K562 (cell line): ENCODE results near the gene HMGA1. TPM values are rescaled to one million over a fixed set of nuclear protein-coding genes. Genes with fewer than 3 reads are reported as not detected.

Source experiments
- ETV6 ChIP-seq, 3 experiments: fragments of 150-350 bp in 1 of 3; sonication (generic) in 1 of 3; formaldehyde crosslinking in 1 of 3; IDR thresholded peaks; 2 replicates each; pipeline versions ENCODE4 v1.6.1 to v1.8.0; 2014 to 2022; ENCODE audit warnings: borderline replicate concordance in 2 of 3, low read depth in 2 of 3, antibody characterized with exemption in 1 of 3, low read length in 1 of 3, mild to moderate bottlenecking in 1 of 3, missing genetic modification reagents in 1 of 3
- KHSRP ChIP-seq: fragments of 450-650 bp; IDR thresholded peaks from 2 replicates; pipeline ENCODE4 v1.6.1; 2017
- LEF1 ChIP-seq: fragments of 450-650 bp; IDR thresholded peaks from 2 replicates; pipeline ENCODE4 v1.6.1; 2016; ENCODE audit warnings: mild to moderate bottlenecking
- MXD1 ChIP-seq: fragments of 250-450 bp; sonication (Bioruptor Pico); IDR thresholded peaks from 2 replicates; pipeline ENCODE4 v1.8.0; 2021; ENCODE audit warnings: borderline replicate concordance, mild to moderate bottlenecking, moderate library complexity; ENCODE audit not compliant: poor library complexity, severe bottlenecking
- NFE2 ChIP-seq: IDR thresholded peaks from 2 replicates; pipeline ENCODE4 v1.6.1; 2014; ENCODE audit warnings: antibody characterized with exemption, low read depth
- SLC30A9 ChIP-seq: fragments of 250-450 bp; sonication (Bioruptor Pico); IDR thresholded peaks from 2 replicates; pipeline ENCODE4 v1.8.0; 2022; ENCODE audit warnings: mild to moderate bottlenecking, moderate library complexity
- SMAD4 ChIP-seq: fragments of 250-450 bp; sonication (Bioruptor Pico); conservative IDR thresholded peaks from 2 replicates; pipeline ENCODE4 v1.8.0; 2021; ENCODE audit warnings: inconsistent platforms, mild to moderate bottlenecking, moderate library complexity
- TSHZ1 ChIP-seq: fragments of 250-450 bp; sonication (Bioruptor Pico); IDR thresholded peaks from 2 replicates; pipeline ENCODE4 v1.4.0; 2020; ENCODE audit warnings: mild to moderate bottlenecking, moderate library complexity
- ZBTB1 ChIP-seq: sonication (generic); formaldehyde crosslinking; IDR thresholded peaks from 2 replicates; pipeline ENCODE4 v1.8.1; 2023; ENCODE audit warnings: missing genetic modification reagents, low read depth, mild to moderate bottlenecking, borderline replicate concordance
- ZC3H8 ChIP-seq: fragments of 450-650 bp; IDR thresholded peaks from 2 replicates; pipeline ENCODE4 v1.6.1; 2017
- ZNF395 ChIP-seq: fragments of 200-800 bp; sonication (Bioruptor generic); IDR thresholded peaks from 2 replicates; pipeline ENCODE4 v1.6.1; 2017; ENCODE audit warnings: missing genetic modification characterization, missing compliant biosample characterization
- ZNF57 ChIP-seq: fragments of 450-650 bp; formaldehyde crosslinking; IDR thresholded peaks from 2 replicates; pipeline ENCODE4 v1.4.0; 2020; ENCODE audit warnings: mild to moderate bottlenecking, moderate library complexity
- polyA plus RNA-seq, 8 experiments: library from polyadenylated mRNA; depleted of rRNA in 4 of 8; stranded (reverse) in 5 of 8; unstranded in 3 of 8; fragments of >200 nt; fragmentation: Nextera tagmentation in 2 of 8; fragmentation: Illumina TruSeq in 1 of 8; extraction: Ambion mirVana in 2 of 8; extraction: Trizol in 1 of 8; gene quantifications; 2 replicates each; pipeline versions ENCODE4 v1.2.1 to v1.2.3, GENCODE V29; 2011 to 2014; ENCODE audit warnings: inconsistent platforms in 1 of 8, missing spikeins in 1 of 8
- total RNA-seq, 7 experiments: library from RNA; depleted of rRNA in 6 of 7; stranded (reverse); fragments of >200 nt in 6 of 7; fragmentation: Illumina TruSeq in 2 of 7; extraction: Trizol in 2 of 7; gene quantifications; 2 replicates each; pipeline versions ENCODE4 v1.2.1 to v1.2.3, GENCODE V29; 2011 to 2021; ENCODE audit warnings: low replicate concordance in 1 of 7
- TF ChIP-seq, protein P1 (sequence below): fragments of 250-450 bp; sonication (Bioruptor Pico); IDR thresholded peaks from 2 replicates; pipeline ENCODE4 v1.4.0; 2020
- TF ChIP-seq, protein P2 (sequence below), 2 experiments: IDR thresholded peaks; 2 replicates each; pipeline ENCODE4 v1.6.1; 2012; ENCODE audit warnings: improper control_type of control experiment in 2 of 2, low read depth in 2 of 2, low read length in 2 of 2, borderline replicate concordance in 1 of 2

Gene HMGA1
- total and polyA plus RNA-seq, 9 of the 15 experiments (the other 6 are each of a cell fraction or from before 2014, with no cell fraction given), result 27.8 to 1,947 (median 594) TPM

GRCh38 chr6:34248727-34249468 is 12.2 kb downstream of the HMGA1 start, which contains the start of gene SMIM29 (continued):
- no peak for TF ChIP-seq SLC30A9 (CRISPR knock-in tag)
- TF ChIP-seq, protein P1, sequence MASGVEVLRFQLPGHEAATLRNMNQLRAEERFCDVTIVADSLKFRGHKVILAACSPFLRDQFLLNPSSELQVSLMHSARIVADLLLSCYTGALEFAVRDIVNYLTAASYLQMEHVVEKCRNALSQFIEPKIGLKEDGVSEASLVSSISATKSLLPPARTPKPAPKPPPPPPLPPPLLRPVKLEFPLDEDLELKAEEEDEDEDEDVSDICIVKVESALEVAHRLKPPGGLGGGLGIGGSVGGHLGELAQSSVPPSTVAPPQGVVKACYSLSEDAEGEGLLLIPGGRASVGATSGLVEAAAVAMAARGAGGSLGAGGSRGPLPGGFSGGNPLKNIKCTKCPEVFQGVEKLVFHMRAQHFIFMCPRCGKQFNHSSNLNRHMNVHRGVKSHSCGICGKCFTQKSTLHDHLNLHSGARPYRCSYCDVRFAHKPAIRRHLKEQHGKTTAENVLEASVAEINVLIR (CRISPR knock-in tag), result no peak
- TF ChIP-seq ZNF395 (CRISPR knock-in tag), result no peak
- TF ChIP-seq ZBTB1 (CRISPR knock-in tag), result no peak
- TF ChIP-seq MXD1 (CRISPR knock-in tag), result no peak
- TF ChIP-seq NFE2, result no peak
- TF ChIP-seq, protein P2, sequence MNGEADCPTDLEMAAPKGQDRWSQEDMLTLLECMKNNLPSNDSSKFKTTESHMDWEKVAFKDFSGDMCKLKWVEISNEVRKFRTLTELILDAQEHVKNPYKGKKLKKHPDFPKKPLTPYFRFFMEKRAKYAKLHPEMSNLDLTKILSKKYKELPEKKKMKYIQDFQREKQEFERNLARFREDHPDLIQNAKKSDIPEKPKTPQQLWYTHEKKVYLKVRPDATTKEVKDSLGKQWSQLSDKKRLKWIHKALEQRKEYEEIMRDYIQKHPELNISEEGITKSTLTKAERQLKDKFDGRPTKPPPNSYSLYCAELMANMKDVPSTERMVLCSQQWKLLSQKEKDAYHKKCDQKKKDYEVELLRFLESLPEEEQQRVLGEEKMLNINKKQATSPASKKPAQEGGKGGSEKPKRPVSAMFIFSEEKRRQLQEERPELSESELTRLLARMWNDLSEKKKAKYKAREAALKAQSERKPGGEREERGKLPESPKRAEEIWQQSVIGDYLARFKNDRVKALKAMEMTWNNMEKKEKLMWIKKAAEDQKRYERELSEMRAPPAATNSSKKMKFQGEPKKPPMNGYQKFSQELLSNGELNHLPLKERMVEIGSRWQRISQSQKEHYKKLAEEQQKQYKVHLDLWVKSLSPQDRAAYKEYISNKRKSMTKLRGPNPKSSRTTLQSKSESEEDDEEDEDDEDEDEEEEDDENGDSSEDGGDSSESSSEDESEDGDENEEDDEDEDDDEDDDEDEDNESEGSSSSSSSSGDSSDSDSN (IDR thresholded peaks at IDR 0.05; ENCODE audit: borderline replicate concordance in 1 of 2, low read depth in 2 of 2, low read length in 2 of 2), result peak in 1 of 2 experiments; percentile 77; a peak in 1 of 4 replicates
- TF ChIP-seq ZNF57, result no peak
- no peak for TF ChIP-seq KHSRP
- TF ChIP-seq LEF1, result peak; percentile 92
- peak; percentile 81; the same call in 1 of the 2 replicates for TF ChIP-seq SMAD4 (CRISPR knock-in tag)
- TF ChIP-seq ETV6 (IDR thresholded peaks at IDR 0.05; ENCODE audit: borderline replicate concordance in 1 of 2, low read depth in 2 of 2, low read length in 1 of 2), result no peak
- no peak for TF ChIP-seq ETV6 (CRISPR knock-in tag; IDR thresholded peaks at IDR 0.05; ENCODE audit: borderline replicate concordance)
- no peak for TF ChIP-seq ZC3H8
- TF ChIP-seq TSHZ1 (CRISPR knock-in tag), result no peak
